Right kidney (tissue), 9 donors: ENCODE results near the gene NAA50.
A peak's percentile ranks its signal among the peaks of the same experiment; 100 is the strongest.

Source experiments
- DNase-seq: peaks from one replicate; pipeline ENCODE4 v3.0.0-alpha.2; 2016
- long read RNA-seq, 8 donors: transcript quantifications; one replicate each; lab custom pipeline, GENCODE V29; 2026

NAA50 gene
- long read RNA-seq, donor 1, full-length matches to known transcripts: 27 of 27 reads
- long read RNA-seq, donor 1, partial matches to known transcripts: 0 of 27 reads
- long read RNA-seq, donor 1, other reads (novel, unspliced or antisense): 0 of 27 reads
- long read RNA-seq, donor 2, full-length matches to known transcripts: 15 of 15 reads
- long read RNA-seq, donor 2, partial matches to known transcripts: 0 of 15 reads
- long read RNA-seq, donor 2, other reads (novel, unspliced or antisense): 0 of 15 reads
- long read RNA-seq, donor 3, full-length matches to known transcripts: 15 of 15 reads
- long read RNA-seq, donor 3, partial matches to known transcripts: 0 of 15 reads
- long read RNA-seq, donor 3, other reads (novel, unspliced or antisense): 0 of 15 reads
- long read RNA-seq, donor 4, full-length matches to known transcripts: 24 of 54 reads
- long read RNA-seq, donor 4, partial matches to known transcripts: 17 of 54 reads
- long read RNA-seq, donor 4, other reads (novel, unspliced or antisense): 13 of 54 reads
- long read RNA-seq, donor 5, full-length matches to known transcripts: 24 of 30 reads
- long read RNA-seq, donor 5, partial matches to known transcripts: 6 of 30 reads
- long read RNA-seq, donor 5, other reads (novel, unspliced or antisense): 0 of 30 reads
- long read RNA-seq, donor 6, full-length matches to known transcripts: 24 of 29 reads
- long read RNA-seq, donor 6, partial matches to known transcripts: 5 of 29 reads
- long read RNA-seq, donor 6, other reads (novel, unspliced or antisense): 0 of 29 reads
- long read RNA-seq, donor 7, full-length matches to known transcripts: 50 of 55 reads
- long read RNA-seq, donor 7, partial matches to known transcripts: 5 of 55 reads
- long read RNA-seq, donor 7, other reads (novel, unspliced or antisense): 0 of 55 reads
- long read RNA-seq, donor 8, full-length matches to known transcripts: 31 of 42 reads
- long read RNA-seq, donor 8, partial matches to known transcripts: 11 of 42 reads
- long read RNA-seq, donor 8, other reads (novel, unspliced or antisense): 0 of 42 reads

DNA sequence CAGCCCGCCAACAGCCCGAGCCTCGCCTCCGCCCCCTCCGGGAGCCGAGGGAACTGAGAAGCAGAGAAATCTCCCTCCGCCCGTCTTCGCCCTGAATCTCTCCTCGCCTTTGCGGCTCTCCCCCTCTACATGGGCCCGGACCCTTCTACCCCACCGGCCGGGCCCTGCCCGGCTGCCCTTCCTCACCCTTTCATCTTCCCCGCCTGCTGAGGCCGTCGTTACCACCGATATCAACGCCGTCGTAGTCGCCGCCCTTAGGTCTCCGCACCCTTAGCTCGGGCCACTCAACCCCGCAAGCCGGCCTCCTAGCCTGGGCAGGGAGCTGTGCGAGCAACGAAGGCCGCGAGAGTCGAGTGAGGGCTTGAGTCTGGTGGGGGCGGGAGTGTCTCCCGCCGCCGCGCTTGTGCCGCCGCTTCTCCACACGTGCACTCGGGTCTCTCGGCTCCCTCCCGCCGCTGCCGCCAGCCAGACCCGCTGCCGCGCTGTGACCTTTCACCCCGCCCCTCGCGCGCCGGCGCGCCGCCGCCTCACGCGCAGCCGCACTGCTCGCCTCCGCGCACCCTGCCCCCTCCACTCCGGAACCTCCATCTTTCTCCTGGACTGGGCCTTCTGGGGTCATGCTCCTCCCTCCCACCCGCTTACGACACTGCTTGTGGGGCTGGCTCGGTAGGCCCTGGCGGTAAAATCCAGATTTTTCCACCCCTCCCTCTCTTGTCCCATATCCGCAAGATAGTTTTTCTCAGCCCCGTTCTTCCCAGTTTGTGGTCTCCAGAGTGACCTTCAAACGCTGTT lies at the start of gene NAA50:
NAA50 (minus strand) TSS at position 494 of the 792 bp plus-strand sequence; CDS start at position 194, 300 bp downstream.
- DNase-seq: peak; percentile 97

DNA sequence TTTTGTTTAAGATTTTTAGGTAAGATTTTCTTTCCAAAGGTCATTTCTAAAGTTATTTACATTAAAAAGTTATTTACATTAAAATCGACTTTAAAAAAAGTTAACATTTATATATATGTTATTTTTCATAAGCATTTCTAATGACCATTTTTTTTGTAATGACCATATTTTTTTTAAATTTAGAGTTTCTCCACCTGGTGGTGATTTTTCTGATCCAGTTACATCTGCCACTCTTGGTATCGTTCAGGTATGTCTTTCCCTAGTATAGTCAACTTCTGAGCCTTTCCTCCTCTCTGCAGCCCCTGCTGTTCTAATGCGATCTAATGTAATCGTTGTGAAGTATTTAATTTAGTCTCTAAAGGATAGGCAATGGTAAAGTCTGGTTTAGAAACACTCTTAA lies 49.6 kb upstream of the NAA50 start:
- DNase-seq: no peak

- no peak for DNase-seq
Measured at GRCh38 chr3:113794526-113794925, 48.5 kb upstream of the NAA50 start.

DNA sequence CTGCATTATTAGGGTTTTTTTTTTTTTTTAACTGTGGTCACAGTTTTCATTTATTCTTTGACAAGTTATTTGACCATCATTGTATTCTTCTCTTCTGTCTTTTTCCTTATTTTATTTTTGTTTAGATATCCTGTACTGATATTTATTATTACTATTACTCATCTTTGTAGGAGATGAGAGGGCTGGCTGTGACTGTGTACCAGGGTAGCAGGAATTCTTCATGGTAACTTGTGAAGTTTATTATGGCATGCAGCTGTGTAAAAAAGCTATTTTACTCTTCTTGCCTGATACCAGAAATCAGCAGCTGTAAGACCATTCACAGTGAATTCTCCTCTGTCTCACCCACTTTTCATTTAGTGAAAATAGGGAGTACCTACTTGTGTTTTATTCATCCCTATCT lies 45.3 kb upstream of the NAA50 start:
- DNase-seq: no peak

- no peak for DNase-seq
Measured at GRCh38 chr3:113783980-113784379, 37.9 kb upstream of the NAA50 start.

DNA sequence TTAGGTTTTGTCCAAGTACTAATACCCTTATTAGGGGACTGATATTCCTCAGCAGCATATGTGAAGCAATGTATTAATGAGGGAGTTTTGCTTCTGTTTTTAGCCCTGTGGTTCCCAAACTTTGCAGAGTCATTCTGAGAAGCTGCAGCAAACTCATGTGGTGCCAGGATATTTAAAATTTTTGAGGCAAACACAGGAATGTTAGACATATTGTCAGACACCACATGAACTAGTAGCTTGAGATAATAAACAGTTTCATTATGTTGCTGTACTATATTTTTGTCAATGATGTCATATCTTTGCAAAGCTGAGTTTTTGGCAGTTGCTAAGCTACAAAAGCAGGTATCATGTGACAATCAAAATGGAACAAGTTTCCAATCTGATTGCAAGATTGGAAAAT lies 37.4 kb upstream of the NAA50 start:
- no peak for DNase-seq

GRCh38 chr3:113776564-113776963 lies 30.5 kb upstream of the NAA50 start:
- no peak for DNase-seq

GRCh38 chr3:113775516-113775915 lies 29.5 kb upstream of the NAA50 start:
- no peak for DNase-seq

DNA sequence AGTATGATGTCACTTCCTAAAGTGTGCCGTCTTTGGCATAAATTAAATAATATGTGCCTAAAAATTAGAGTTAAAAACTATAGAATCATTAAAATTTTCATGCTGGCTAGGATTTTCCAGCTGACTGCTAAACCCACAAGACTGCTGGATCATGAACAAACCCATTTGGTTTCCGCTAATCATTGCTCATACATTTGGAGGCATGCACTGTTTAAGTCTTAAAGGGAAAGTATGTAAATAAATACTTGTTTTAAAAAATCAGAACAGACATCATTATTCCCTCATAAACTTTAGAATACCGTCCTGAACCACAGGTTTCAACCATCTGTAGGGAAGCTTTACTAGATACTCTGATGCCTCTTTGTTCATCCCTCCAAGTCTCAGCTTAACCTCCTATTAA lies 27.3 kb upstream of the NAA50 start:
- no peak for DNase-seq

DNA sequence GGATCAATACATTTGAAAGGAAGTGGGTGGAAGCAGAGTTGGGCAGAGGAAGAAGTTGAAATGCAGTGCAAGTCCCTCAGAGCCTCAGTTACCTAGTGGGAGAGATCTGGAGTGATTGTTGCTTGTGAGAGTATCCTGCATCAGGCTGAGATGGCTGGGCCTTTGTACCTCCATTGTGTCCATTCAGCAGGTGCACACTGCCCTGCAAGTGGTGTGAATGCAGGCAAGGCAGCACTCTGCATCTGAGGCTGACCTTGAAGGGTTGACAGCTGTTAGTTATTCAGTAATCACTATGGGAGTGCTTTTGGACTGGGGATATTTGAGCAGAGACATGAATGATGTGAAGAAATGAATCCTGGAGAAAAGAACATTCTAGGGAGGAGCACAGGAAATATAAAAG lies 25.9 kb upstream of the NAA50 start:
- DNase-seq: no peak

DNA sequence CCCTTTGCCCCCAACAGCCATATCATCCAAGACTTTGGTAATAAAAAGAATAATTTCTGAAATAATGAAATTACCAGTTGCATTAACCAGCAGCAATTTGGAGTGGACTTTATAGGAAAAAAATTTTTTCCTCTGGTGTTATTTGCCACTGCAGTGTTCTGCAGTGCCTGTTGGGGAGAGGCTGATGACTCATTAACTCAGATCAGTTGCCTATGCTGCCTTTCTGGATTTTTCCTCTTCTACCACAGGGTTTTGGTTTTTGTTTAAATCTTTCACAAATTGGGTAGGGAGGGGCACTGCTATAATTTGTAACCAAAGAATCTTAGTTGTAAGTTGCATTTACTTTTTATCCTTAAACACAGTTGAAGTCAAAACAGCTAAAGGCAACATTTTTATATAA lies 23.5 kb upstream of the NAA50 start:
- no peak for DNase-seq

DNA sequence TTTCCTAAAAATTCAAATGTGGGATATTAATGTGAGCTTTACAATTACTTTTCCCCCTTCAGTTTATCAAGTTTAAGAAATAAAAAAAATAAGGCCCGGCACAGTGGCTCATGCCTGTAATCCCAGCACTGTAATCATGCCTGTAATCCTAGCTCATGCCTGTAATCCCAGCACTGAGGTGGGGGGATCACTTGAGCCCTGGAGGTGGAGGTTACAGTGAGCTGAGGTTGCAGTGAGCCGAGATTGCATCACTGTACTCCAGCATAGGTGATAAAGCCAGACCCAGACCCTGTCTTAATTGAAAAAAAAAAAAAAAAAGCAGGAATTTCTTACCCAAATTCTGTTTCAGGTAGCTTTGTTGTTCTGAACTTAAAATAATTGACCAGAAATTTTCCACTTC lies 18.6 kb upstream of the NAA50 start:
- no peak for DNase-seq

DNA sequence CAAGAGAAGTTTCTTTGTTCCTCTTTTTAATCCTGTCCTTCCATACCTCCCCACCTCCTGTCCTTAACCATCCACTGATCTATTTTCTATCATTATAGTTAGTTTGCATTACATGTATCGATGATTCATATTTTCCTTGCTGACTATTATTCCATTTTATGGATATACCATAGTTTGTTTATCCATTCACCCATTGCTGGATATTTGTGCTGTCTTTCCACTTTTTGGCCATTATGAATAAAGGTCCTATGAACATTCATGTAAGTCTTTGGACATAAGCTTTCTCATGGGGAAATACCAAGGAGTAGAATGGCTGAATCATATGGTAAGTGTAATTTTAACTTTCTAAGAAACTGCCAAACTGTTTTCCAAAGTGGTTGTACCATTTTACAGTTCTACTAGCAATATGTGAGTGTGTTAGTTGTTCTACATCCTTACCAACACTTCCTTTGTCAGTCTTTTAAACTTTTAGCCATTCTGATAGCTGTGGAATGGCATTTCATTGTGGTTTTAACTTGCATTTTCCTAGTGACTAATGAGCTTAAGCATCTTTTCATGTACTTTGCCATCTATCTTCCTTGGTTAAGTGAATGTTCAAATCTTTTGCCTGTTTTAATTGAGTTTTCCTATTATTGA lies 12.5 kb upstream of the NAA50 start:
- no peak for DNase-seq

DNA sequence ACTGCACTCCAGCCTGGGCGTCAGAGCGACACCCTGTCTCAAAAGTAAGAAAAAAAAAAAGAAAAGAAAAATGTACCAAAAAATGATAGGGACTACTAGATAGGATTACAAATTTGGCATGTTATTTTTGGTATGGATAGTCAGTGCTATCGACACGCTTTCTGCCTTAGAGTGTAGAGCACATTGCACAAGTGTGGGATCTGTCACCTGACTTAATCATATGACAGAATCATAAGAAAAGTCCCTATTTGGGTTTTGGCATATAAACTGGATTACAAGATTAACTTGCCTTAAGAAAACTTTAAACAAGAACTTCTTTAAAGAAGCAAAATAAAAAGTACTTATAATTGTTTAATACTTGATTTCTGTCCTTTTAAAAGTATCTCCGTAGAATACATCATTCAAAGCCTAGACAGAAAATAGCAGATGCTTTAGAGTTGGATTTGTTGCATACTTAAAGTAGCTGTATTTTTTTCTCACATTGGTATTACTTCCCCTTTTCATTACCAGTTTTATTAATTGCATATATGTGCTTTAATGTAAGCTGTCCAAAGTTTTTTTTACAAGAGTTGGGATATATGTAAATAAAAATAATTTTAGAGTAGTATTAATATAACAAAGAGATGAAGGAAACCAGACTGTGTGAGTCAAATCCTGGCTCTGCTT lies 8.6 kb upstream of the NAA50 start:
- no peak for DNase-seq

DNA sequence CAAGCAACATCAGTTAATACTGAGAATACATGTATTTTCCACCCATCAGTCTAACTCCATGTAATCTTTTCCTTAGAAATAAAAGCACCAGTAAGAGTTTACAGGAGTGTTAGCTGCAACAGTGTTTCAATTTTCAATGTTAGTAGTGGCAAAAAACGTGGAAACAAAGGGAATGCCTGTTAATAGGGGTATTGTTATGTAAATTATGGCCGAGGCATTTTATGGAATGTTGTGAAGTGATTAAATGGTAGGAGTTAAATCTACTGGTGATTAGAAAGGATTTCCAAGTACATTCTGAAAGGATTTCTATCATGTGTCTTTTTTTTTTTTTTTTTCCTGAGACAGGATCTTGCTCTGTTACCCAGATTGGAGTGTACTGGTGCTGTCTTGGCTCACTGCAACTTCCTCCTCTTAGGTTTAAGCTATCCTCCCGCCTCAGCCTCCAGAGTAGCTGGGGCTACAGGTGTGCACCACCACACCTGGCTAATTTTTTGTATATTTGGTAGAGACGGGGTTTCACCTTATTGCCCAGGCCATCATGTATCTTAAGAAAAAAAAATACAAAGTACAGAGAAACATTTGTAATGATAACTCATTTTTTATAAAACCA lies 7.4 kb upstream of the NAA50 start:
- DNase-seq: no peak

DNA sequence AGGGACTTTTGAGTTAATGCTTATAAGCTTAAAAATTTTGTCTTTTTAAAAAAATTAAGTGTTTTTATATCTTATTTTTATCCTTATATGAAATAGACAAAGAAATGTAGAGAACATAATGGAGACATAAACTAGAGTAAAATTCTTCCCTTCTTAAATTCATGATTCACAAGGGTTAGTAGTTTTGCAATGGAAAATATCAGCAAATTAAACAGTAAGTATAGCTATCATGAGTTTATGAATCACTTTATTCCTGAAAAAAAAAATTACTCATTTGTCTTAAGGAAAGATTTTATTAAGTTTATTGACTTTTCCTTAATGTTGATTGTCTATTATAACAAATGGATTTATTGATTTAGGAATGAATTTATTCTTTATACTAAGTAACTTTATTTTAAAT lies 5.1 kb upstream of the NAA50 start:
- no peak for DNase-seq

GRCh38 chr3:113747283-113748046 lies 1.4 kb upstream of the NAA50 start:
- DNase-seq: no peak

DNA sequence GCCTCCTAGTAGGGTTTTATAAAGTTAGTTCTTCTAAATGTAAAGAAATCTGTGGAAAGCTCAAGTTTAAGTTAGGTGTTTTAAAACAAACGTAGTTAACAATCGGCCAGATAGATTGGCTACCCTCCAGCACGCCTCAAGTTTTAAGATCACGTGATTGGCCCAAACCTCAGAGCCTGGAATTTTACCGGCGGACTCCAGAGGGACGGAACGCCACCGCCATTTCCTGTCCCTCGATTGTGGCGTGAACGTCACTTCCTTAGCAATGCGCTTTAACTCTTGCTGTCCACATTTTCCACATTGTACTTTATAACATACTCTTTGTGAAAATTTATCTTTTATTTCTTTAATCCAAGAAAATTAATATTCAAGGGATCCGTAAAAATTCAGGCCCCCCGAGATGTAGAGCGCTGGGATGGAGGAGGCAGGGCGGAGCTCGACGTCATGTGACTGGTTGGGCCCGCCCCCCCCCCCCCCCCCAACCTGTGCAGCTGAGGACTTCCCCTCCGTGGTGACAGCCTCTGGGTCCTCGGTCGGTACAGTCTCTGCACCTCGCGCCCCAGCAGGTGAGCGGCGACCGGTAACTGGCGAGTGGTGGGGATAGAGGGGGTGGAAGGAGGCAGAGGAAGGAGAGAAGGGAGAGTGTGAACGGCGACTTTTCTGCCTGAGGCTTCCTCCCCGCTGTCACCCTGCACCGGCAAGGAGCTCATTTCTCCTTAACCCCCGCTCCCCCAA lies 666 bp upstream of the NAA50 start, which contains the start of gene ATP6V1A:
ATP6V1A (plus strand) TSS at position 488 of the 735 bp plus-strand sequence. CDS start 31,719 bp downstream, outside the sequence.
- DNase-seq: peak; percentile 97
